OCI-LY7 (cell line): ENCODE results near the gene RBM17. TPM values are rescaled to one million over a fixed set of nuclear protein-coding genes. Genes with fewer than 3 reads are reported as not detected.

ENCODE experiments used
- BruUV-seq: library from RNA; stranded (reverse); fragments of 400-500 nt; replicated peaks from 2 replicates; lab custom pipeline; 2021; lab: Mats Ljungman, UMichigan
- CTCF ChIA-PET: fragments of 300-600 bp; sonication (Branson Sonifier 250); formaldehyde crosslinking; loops from one replicate; lab custom pipeline; 2022; ENCODE audit warnings: antibody characterized with exemption; ENCODE audit not compliant: unreplicated experiment; lab: Charles Lee
- POLR2A ChIA-PET: fragments of 300-600 bp; sonication (Branson Sonifier 250); formaldehyde crosslinking; loops from one replicate; lab custom pipeline; 2022; ENCODE audit warnings: antibody characterized with exemption; lab: Charles Lee
- DNase-seq: peaks from one replicate; pipeline ENCODE4 v3.0.0-alpha.2; 2015; ENCODE audit warnings: low spot score
- H2AFZ ChIP-seq: fragments of 200-600 bp; sonication (generic), shearing (Covaris generic); 2 replicates; pipeline ENCODE4 v1.6.1; 2014; ENCODE audit warnings: mild to moderate bottlenecking, antibody characterized with exemption, low read length, moderate library complexity
- H3K27ac ChIP-seq: fragments of 200-600 bp; sonication (generic); 2 replicates; pipeline ENCODE4 v1.5.1; 2014; ENCODE audit warnings: mixed run types, low read depth, mild to moderate bottlenecking, moderate library complexity, low read length, inconsistent platforms; ENCODE audit not compliant: poor library complexity, severe bottlenecking
- H3K36me3 ChIP-seq: fragments of 200-600 bp; sonication (generic); 2 replicates; pipeline ENCODE4 v1.6.1; 2014; ENCODE audit warnings: mild to moderate bottlenecking, antibody characterized with exemption, low read length, moderate library complexity, mixed read lengths; ENCODE audit not compliant: insufficient read depth
- H3K4me1 ChIP-seq: fragments of 200-600 bp; sonication (generic); 2 replicates; pipeline ENCODE4 v1.5.1; 2014; ENCODE audit warnings: mild to moderate bottlenecking, low read length; ENCODE audit not compliant: insufficient read depth, poor library complexity, severe bottlenecking
- H3K4me2 ChIP-seq: fragments of 200-600 bp; sonication (generic); 2 replicates; pipeline ENCODE4 v1.6.1; 2014; ENCODE audit warnings: mild to moderate bottlenecking, low read length
- H3K4me3 ChIP-seq: fragments of 200-600 bp; sonication (generic); 2 replicates; pipeline ENCODE4 v1.5.1; 2014; ENCODE audit warnings: mild to moderate bottlenecking, low read depth, low read length; ENCODE audit not compliant: poor library complexity, severe bottlenecking
- H3K79me2 ChIP-seq: fragments of 200-600 bp; sonication (generic); 2 replicates; pipeline ENCODE4 v1.6.1; 2016; ENCODE audit warnings: low read depth, mild to moderate bottlenecking, low read length, moderate library complexity, mixed read lengths; ENCODE audit not compliant: insufficient read depth
- H3K9me2 ChIP-seq: fragments of 200-600 bp; sonication (generic); 2 replicates; pipeline ENCODE4 v1.6.1; 2016; ENCODE audit warnings: mild to moderate bottlenecking, low read length, mixed read lengths; ENCODE audit not compliant: insufficient read depth
- H3K9me3 ChIP-seq: fragments of 200-600 bp; sonication (generic); 2 replicates; pipeline ENCODE4 v1.6.1; 2014; ENCODE audit warnings: mild to moderate bottlenecking, mixed run types, low read length, mixed read lengths
- H4K20me1 ChIP-seq: fragments of 200-600 bp; sonication (generic); 2 replicates; pipeline ENCODE4 v1.6.1; 2014; ENCODE audit warnings: mild to moderate bottlenecking, antibody characterized with exemption, low read length, moderate library complexity, mixed read lengths; ENCODE audit not compliant: insufficient read depth
- CTCF ChIP-seq: fragments of 200-600 bp; sonication (generic); conservative IDR thresholded peaks from 2 replicates; pipeline ENCODE4 v1.5.1; 2014; ENCODE audit warnings: mild to moderate bottlenecking, antibody characterized with exemption, low read length, moderate library complexity, mixed read lengths
- EZH2phosphoT487 ChIP-seq: fragments of 200-600 bp; sonication (generic); IDR thresholded peaks from 2 replicates; pipeline ENCODE4 v1.6.1; 2018; ENCODE audit warnings: low read depth, borderline replicate concordance, mild to moderate bottlenecking, mixed run types, antibody characterized with exemption, low read length, moderate library complexity, mixed read lengths
- intact Hi-C: fragments of 100-400 bp; cut with micrococcal nuclease; formaldehyde crosslinking; loops from one replicate; pipeline ENCODE4 v1.10.0; 2022; ENCODE audit not compliant: unreplicated experiment
- total RNA-seq, 2 experiments: library from RNA; depleted of rRNA in 1 of 2; stranded (reverse); fragments of >200 nt in 1 of 2; shearing (Covaris generic) in 1 of 2; gene quantifications; 2 replicates each; pipeline ENCODE4 v1.2.3, GENCODE V29; 2014 to 2022

The RBM17 gene
- total RNA-seq, 2 experiments from 2014 or later: 103 to 248 TPM

DNA sequence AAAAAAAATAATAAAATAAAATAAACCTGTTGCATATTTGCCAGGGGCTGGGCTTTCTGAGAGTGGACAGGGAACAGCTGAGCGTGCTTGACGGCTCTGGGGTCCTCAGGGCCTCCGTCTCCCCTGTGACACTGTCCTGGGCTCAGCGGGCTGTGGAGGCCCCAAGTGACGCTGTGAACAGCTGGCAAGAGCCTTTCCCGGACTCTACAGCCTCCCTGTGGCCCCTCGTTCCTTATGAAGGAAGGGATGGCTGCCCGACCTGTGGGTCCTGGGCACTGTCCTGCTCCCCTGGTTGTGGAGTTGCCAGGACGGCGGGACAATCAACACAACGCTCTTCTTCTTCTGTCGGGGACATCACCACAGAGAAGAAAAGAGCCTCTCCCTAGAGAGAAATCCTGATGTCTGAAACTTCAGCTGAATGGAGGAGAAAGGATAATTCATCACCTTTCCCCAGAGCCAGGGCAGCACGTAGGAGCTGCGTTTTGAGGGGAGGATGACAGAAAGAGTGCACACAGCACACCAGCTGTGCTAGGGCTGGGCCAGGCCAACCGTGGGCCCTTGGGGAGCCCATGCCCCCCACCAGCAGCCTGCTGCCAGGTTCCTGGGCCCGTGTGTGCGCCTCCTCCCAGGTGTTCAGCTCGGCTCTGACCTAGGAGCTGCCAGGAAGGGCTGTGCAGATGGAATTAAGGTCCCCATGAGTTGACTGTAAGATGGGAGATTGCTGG is 45.4 kb downstream of the RBM17 start:
- H3K4me2 ChIP-seq: peak overlapping the region; percentile 41; the same call in 1 of the 2 replicates

GRCh38 chr10:6135039-6135438 is 46.2 kb downstream of the RBM17 start:
- no TSS peak for BruUV-seq
- Histone ChIP-seq H3K9me2 (no peaks in the 10 kb centered on the region), H4K20me1 (no peaks in the 10 kb centered on the region), H3K4me2 (peak overlapping the region; percentile 41), H3K4me3 (no peak overlapping the region), H3K36me3 (no peaks in the 10 kb centered on the region), H3K79me2 (no peaks in the 10 kb centered on the region), H3K4me1 (peaks cover 14% of the 10 kb centered on the region), H2AFZ (peak overlapping the region; percentile 0; the same call in 1 of the 2 replicates), H3K27ac (no peak overlapping the region), H3K9me3 (no peaks in the 10 kb centered on the region)
- ChIA-PET CTCF (interaction anchor here (1.7 kb wide), 1 partner anchor 9 kb away, joined by 4 read pairs; no protein-coding TSS in a partner anchor), POLR2A (interaction anchor here (0.6 to 1.9 kb wide), 5 partner anchors 9 to 280 kb away, joined by 3 to 7 read pairs (median 4); no protein-coding TSS in a partner anchor)
- intact Hi-C loops: no loop called here
- TF ChIP-seq EZH2phosphoT487 (no peak), CTCF (no peak)
- DNase-seq: peak; percentile 41

More for the DNA sequence above, 45.4 kb downstream of the RBM17 start:
- no peak for DNase-seq
- Histone ChIP-seq H3K27ac (no peak overlapping the region), H3K9me2 (no peaks in the 10 kb centered on the region), H3K4me1 (peaks cover 16% of the 10 kb centered on the region), H2AFZ (no peak overlapping the region), H4K20me1 (no peaks in the 10 kb centered on the region), H3K36me3 (no peaks in the 10 kb centered on the region), H3K9me3 (no peaks in the 10 kb centered on the region), H3K79me2 (no peaks in the 10 kb centered on the region), H3K4me3 (no peak overlapping the region)
- intact Hi-C loops: no loop called here
- CTCF ChIA-PET: no interaction called here
- no TSS peak for BruUV-seq
- POLR2A ChIA-PET: interaction anchor here (1.2 to 1.9 kb wide), 2 partner anchors 10 to 34 kb away, joined by 4 to 7 read pairs; no protein-coding TSS in a partner anchor
- TF ChIP-seq EZH2phosphoT487 (no peak), CTCF (no peak)
